GM18870 (cell line): ENCODE results near the gene CBX4.

Experiments
- ATAC-seq: cut with Tn5 transposase; IDR thresholded peaks from one replicate; pipeline ENCODE4 v1.9.1; 2021; ENCODE audit warnings: moderate library complexity; ENCODE audit not compliant: unreplicated experiment

Gene CBX4

DNA sequence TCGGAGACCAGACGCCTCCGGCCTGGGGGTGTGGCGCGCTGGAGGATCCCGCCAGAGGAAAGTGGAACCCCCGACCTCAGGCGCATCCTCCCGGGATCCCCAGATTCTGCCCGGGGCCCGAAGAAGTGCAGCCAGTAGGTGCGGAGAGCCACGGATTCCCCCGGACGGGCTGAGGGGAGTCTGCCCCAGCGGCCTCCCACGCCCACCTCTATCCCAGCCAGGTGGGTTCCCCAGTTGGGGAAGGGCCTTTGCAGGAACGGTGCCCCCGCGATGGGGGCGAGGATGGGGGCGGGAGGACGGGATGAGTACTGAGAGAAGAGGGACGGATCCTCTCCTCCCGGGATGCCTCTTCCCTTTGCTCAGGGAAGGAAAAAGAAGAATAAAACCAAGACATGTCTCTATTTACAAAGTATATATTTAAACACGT is 47.5 kb downstream of the CBX4 start:
- no peak for ATAC-seq

DNA sequence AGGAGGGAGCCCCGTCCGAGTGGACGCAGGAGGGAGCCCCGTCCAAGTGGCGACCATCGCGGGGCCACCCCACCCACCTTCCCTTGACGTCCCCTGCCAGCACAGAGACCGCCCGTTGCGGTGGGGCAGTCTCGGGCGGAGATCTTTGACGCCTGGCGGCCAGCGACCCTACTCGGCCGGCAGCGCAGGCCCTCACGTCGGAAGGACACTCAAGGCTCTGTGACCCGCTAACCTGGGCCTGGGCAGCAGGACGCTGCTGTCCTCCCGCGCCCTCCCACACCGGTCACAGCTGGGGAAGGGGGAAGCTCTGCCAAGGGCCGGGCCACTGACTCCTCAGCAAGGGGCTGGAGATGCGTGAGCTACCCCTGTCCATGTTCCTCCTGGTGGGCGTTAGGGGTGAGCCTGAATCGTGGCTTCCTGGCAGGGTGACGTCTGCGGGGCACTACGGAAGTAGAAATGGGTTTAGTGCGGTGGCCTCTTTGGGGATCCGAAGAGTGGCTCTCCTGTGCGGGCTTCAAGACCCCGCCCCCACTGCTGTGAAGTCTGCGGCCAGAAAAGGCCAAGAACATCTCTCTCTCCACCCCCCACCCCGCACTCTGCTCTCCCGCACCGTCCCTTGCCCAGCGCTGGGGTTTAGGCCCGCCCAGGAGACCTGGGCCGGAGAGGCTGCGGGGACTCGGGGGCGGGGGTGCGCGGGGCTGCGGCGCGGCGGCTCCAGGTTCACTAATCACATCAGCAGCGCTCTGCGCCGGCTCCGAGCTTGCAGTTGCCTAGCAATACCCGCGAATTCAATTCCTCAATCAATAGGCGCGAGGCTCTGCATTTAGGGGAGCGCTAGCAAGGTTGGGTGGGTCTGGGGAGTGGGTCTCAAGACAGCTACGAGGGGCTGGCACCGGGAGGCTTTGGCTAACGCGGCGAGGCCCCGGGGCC is 48.2 kb downstream of the CBX4 start:
- ATAC-seq = no peak

DNA sequence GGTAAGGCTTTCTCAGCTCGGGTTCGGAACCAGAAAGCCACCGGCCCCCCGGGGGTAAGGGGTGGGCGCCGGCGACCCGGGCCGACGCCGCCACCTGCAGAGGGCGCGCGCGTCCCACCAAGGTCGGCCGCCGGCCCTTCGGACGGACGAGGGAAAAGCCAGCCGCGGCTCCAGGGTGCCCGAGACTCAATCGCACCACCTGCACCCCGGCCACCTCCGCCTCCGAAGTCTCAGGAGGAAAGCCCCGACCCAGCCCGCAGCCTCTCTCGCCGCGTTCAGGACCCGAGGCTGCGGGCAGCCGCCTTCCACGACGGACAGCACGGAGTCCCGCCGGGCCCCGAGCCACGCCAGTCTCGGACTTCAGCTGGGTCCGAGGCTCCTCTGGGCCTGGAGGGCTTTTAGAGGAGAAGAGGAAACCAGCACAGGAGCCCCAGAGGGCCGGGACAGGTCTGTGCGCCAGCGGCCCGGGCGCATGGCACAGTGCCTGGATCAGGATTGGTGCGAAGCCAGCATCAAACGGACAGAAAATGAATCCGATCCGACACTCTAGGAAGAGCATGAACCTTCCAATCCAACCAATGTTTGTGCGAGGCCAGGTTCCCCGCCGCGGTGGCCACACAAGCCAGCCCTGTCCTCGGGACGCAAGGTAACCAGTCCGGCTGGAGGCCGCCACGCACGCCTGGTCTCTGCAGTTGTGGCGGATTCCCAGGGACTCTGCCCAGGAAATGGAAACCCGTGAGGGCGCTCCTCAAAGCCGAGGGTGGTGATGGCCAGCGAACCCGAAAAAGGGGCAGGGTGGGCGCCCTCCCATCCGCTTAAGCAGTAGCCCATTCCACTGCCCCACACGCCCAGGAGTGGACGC is 49.1 kb downstream of the CBX4 start:
- ATAC-seq = no peak

DNA sequence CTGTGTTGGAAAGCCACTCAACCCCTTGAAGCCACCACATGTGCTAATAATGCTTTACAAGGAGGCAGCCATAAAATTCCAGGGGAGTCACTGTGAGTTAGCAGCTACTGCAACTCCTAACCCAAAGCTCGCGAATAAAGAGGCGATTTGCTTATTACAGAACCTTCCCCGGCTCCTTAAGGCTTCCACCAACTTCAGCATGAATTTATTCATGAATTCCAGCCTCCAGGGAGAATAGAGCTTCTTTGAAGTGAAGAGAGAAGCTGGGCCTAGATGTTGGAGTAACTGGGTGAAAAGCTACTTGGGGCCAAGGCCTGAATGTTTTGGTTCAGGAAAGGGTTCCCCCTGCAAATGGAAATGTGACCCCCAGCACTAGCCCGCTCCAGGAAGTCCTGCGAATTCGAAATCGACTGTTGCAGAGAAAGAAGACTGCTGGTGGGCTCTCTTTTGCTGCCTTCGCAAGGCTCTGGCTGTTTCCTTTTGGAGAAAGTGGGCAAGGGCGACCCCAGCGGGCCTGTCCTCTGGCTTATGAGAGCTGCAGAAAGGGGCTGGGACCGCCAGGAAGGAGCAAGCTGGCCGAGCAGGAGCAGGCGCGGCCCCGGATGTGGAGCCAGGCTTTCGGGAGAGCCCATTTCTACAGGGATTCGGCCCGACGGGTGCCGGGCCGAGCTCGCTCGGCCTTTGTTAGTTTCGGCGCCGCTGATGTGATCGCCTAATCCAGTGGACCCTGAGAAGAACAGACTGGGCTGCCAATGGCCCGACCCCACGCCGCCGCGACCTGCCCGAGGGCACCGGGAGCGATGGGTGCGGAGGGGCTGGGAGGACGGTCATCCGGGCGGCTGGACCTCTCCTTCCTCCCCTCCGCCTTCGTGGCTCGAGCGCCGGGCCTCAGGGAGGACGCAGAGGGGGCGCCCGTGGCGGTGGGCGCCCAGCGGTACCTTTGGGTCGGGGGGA is 50.0 kb downstream of the CBX4 start:
- ATAC-seq = no peak

DNA sequence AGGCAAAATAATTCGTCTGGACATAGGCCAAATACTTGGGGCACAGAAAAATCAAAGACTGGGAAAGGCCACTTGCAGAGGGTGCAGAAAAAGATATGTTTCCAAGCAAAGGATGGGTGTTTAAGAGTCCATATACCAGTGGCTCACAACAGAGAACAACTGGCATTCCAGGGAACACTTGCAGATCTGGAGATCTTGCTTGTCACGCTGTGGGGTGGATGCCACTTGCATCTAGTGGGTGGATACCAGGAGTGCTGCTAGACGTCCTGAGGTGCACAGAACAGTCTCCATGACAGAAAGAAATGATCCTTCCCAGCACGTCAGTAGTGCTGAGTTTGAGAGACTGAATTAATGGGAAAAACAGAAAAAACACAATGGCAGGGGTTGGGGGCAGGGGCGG is 50.8 kb downstream of the CBX4 start:
- ATAC-seq = no peak

DNA sequence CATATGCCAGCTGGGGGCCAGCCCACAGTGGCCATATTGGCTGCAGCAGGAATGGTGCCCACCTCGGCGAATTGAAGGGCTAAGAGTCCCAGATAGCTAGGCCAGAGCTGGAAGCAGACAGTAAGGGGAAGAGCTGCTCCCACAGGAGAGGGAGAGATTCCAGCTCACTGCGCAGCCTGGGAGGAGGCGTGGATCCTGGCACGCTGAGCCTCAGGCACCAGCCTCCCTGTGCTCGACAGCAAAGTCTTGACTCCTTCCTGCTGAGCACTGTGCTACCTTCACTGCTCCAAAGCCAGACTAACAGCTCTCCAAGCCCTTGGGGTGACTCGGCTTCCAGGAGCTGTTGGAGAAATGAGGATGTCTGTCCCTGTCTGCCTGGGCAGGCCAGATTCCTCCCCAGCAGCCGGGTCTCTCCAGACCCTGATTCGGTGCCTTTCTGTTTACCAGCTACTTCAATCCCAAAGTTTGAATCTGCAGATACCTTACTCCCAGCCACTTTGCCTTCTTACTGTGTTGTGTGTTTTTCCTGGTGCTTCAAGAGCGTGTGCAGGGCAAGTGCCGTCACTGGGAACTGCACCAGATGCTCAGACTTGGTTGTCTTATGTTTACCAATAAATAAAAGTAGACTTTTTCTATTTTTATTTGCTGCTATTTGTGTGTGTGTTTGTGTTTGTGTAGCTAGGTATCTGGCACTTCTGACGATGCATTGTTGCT is 52.2 kb downstream of the CBX4 start:
- ATAC-seq = no peak

DNA sequence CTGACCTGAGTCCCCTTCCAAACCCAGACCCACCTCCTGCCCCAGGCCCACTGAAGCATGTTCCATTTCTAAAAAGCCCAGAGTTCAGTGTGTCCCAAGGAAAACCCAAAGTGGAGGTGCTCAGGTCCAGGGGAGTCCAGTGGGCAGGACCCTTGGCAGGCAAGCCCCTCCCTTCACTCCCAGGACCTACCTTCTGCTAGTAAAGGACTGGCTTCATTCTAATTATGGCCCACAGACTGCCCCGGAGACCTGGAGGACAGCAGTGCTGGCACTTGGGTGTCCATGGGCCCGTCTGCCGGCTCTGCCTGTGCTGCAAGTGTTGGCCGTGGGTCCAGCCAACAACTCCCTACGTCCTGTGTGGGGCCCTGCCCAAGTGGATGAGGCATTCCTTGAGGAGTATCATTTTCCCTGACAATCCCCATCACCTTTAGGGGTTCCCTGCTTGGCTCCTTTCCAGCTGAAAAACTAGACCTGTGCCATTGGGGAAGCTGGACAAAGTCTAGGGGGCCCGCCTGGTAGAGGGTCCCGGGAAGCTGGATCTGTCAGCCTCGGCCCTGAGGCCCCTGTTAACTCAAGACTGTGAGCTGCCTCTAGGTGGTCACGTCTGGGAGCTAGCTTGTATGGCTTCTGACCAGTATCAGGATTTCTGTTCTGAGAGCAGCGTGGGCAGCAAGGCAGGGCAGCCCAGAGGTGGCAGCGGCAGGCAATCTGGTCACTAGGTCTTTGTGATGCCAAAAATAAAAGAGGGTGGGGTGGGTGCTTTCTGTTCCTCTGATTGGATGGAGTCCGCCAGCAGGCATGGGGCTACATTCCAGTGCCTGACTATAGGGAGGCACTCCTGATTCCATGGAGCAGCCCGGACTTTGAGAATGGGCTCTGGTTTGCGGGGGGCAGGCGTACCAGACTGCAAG is 53.1 kb downstream of the CBX4 start:
- ATAC-seq = no peak

DNA sequence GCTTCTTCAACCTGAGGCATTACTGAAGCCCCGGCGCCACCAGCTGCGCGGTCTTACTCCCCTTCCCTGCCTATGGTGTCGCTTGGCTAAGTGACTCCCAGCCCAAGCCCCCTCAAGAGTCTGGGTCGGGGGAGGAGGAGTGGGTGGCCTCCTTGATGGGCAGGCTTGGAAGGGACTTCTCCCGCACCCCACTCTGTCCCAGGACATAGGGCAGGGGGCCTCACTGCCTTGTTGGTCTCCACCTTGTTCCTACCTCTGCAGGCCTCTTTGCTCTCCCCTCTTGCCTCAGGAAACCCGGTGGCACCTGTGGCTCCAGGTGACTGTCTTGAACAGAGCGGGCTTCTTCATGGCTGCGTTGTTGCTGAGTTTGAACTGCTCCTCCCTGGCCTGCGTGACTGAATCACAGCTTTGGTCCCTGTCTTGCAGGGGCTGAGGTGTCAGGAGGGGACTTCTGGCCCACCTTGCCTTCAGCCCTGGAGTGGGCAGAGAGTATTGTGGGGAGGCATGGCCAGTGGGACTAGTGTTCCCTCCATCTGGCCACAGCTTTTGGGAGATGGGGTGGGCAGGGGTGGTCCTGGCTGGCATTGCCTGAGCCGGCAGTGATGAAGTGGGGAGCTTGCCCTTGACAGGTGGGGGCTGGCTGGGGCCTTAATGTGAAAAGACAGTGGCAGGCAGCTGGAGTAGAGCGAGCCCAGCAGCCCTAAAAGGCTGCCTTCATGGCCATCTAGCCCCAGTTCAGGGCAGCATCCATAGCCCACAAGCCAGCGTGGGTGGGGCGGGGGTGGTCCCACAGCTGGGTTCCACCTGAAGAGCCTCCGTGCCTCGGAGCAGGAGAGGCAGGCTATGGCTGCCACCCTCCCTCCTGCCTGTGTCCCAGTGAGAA is 54.0 kb downstream of the CBX4 start:
- no peak for ATAC-seq

DNA sequence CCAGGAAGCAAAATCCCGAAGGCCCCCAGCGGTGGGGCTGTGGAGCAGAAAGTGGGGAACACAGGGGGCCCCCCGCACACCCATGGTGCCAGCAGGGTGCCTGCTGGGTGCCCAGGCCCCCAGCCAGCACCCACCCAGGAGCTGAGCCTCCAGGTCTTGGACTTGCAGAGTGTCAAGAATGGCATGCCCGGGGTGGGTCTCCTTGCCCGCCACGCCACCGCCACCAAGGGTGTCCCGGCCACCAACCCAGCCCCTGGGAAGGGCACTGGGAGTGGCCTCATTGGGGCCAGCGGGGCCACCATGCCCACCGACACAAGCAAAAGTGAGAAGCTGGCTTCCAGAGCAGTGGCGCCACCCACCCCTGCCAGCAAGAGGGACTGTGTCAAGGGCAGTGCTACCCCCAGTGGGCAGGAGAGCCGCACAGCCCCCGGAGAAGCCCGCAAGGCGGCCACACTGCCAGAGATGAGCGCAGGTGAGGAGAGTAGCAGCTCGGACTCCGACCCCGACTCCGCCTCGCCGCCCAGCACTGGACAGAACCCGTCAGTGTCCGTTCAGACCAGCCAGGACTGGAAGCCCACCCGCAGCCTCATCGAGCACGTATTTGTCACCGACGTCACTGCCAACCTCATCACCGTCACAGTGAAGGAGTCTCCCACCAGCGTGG is 54.8 kb downstream of the CBX4 start:
- no peak for ATAC-seq

DNA sequence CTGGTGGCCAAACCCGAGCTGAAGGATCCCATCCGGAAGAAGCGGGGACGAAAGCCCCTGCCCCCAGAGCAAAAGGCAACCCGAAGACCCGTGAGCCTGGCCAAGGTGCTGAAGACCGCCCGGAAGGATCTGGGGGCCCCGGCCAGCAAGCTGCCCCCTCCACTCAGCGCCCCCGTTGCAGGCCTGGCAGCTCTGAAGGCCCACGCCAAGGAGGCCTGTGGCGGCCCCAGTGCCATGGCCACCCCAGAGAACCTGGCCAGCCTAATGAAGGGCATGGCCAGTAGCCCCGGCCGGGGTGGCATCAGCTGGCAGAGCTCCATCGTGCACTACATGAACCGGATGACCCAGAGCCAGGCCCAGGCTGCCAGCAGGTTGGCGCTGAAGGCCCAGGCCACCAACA is 55.3 kb downstream of the CBX4 start:
- ATAC-seq = no peak
